Fibroblast of lung (primary cell): ENCODE measurements around the gene MKKS. TPM values are rescaled to one million over a fixed set of nuclear protein-coding genes. Genes with fewer than 3 reads are reported as not detected.

Experiments
- DNase-seq, 2 donors: peaks; one replicate each; pipeline versions ENCODE4 v3.0.0 to v3.0.0-alpha.2; 2010; ENCODE audit warnings: low read depth in 2 of 2
- H2AFZ ChIP-seq: 2 replicates; pipeline ENCODE4 v1.5.1; 2012; ENCODE audit warnings: low read length, control low read depth, inconsistent platforms
- H3K27ac ChIP-seq: 2 replicates; pipeline ENCODE4 v1.5.1; 2011; ENCODE audit warnings: low read length, control low read depth; ENCODE audit not compliant: insufficient read depth
- H3K27me3 ChIP-seq: 2 replicates; pipeline ENCODE4 v1.5.1; 2011; ENCODE audit warnings: mild to moderate bottlenecking, low read length; ENCODE audit not compliant: control insufficient read depth, insufficient read depth
- H3K36me3 ChIP-seq: 2 replicates; pipeline ENCODE4 v1.5.1; 2011; ENCODE audit warnings: low read length; ENCODE audit not compliant: control insufficient read depth, insufficient read depth
- H3K4me1 ChIP-seq: 2 replicates; pipeline ENCODE4 v1.5.1; 2011; ENCODE audit warnings: low read length; ENCODE audit not compliant: control insufficient read depth, insufficient read depth; ENCODE audit errors: extremely low read depth
- H3K4me2 ChIP-seq: 2 replicates; pipeline ENCODE4 v1.5.1; 2011; ENCODE audit warnings: low read length, control low read depth; ENCODE audit not compliant: insufficient read depth; ENCODE audit errors: extremely low read depth
- H3K4me3 ChIP-seq, 4 experiments: fragments of 200-600 bp in 1 of 4; sonication (generic) in 1 of 4; replicated peaks in 1 of 4; 2 replicates each; pipeline ENCODE4 v1.5.1; 2011 to 2016; ENCODE audit warnings: low read length in 4 of 4, low read depth in 3 of 4, mild to moderate bottlenecking in 3 of 4, control low read depth in 2 of 4, inconsistent platforms in 1 of 4, mixed read lengths in 1 of 4; ENCODE audit not compliant: insufficient read depth in 1 of 4; ENCODE audit errors: control extremely low read depth in 1 of 4
- H3K79me2 ChIP-seq: 2 replicates; pipeline ENCODE4 v1.5.1; 2012; ENCODE audit warnings: mild to moderate bottlenecking, low read length, inconsistent platforms; ENCODE audit not compliant: control insufficient read depth, insufficient read depth
- H3K9ac ChIP-seq: 2 replicates; pipeline ENCODE4 v1.5.1; 2011; ENCODE audit warnings: mild to moderate bottlenecking, low read length, control low read depth; ENCODE audit not compliant: insufficient read depth
- H3K9me3 ChIP-seq: 2 replicates; pipeline ENCODE4 v1.5.1; 2012; ENCODE audit warnings: low read depth, low read length; ENCODE audit not compliant: control insufficient read depth, insufficient read depth
- H4K20me1 ChIP-seq: 2 replicates; pipeline ENCODE4 v1.5.1; 2011; ENCODE audit warnings: low read length; ENCODE audit not compliant: control insufficient read depth, insufficient read depth; ENCODE audit errors: extremely low read depth
- CTCF ChIP-seq, 2 donors: IDR thresholded peaks in 1 of 2; conservative IDR thresholded peaks in 1 of 2; 1 replicate in 1 of 2; 2 replicates in 1 of 2; pipeline ENCODE4 v1.5.1; 2011 to 2012; ENCODE audit warnings: low read length in 2 of 2, control low read depth in 1 of 2, inconsistent platforms in 1 of 2, low read depth in 1 of 2, mild to moderate bottlenecking in 1 of 2
- EZH2 ChIP-seq: IDR thresholded peaks from 2 replicates; pipeline ENCODE4 v1.5.1; 2012; ENCODE audit warnings: low read length, control low read depth, mild to moderate bottlenecking; ENCODE audit errors: missing control alignments
- polyA plus RNA-seq, 2 donors: library from polyadenylated mRNA; depleted of rRNA in 1 of 2; stranded (reverse) in 1 of 2; unstranded in 1 of 2; fragments of >200 nt; gene quantifications; 2 replicates each; pipeline ENCODE4 v1.2.1, GENCODE V29; 2011 to 2012; ENCODE audit warnings: missing spikeins in 1 of 2
- total RNA-seq: library from RNA; depleted of rRNA; stranded (reverse); fragments of >200 nt; gene quantifications from 2 replicates; pipeline ENCODE4 v1.2.1, GENCODE V29; 2014

The MKKS gene
- total and polyA plus RNA-seq, 2 donors (not counting 1 experiment from before 2014, with no cell fraction given): 6.4 to 13.1 TPM

- H3K9ac ChIP-seq: no peak overlapping the region
- no peaks in the 10 kb centered on the region for H3K4me1 ChIP-seq
- no peaks in the 10 kb centered on the region for H3K79me2 ChIP-seq
- no peaks in the 10 kb centered on the region for H4K20me1 ChIP-seq
- H3K4me2 ChIP-seq: no peak overlapping the region
- H3K27ac ChIP-seq: no peak overlapping the region
- no peak overlapping the region for H3K4me3 ChIP-seq
- no peaks in the 10 kb centered on the region for H3K36me3 ChIP-seq
- H3K9me3 ChIP-seq: no peaks in the 10 kb centered on the region
- H3K27me3 ChIP-seq: no peaks in the 10 kb centered on the region
- no peak overlapping the region for H2AFZ ChIP-seq
- TF ChIP-seq EZH2: no peak
- TF ChIP-seq CTCF (conservative IDR thresholded peaks at IDR 0.05 in 1 of 2, IDR thresholded peaks at IDR 0.05 in 1 of 2; ENCODE audit: low read depth in 1 of 2, low read length in 2 of 2): no peak
- no peak for DNase-seq
Observed at GRCh38 chr20:10388597-10388996, 45.4 kb downstream of the MKKS start.

DNA sequence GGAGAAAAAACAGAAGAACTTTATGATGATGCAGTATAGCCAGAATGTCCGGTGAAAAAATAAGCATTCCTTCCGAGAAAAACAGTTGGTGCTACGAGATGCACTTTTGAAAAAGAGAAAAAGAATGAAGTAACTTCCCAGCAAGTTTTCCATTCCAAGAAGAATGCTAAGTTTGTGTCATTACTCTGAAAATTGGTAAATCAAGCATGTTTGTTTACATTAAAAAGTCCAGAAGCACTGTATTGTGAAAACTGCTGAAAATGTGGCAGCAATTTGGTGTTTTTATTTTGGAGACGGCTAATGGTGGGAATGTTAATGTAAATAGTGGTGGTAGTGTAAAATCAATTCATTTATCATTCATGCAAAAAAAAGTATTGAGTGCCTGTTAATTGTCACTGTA lies 46.3 kb downstream of the MKKS start:
- H3K27me3 ChIP-seq: no peaks in the 10 kb centered on the region
- H3K4me1 ChIP-seq: no peaks in the 10 kb centered on the region
- H3K27ac ChIP-seq: no peak overlapping the region
- H3K79me2 ChIP-seq: no peaks in the 10 kb centered on the region
- H3K9ac ChIP-seq: no peak overlapping the region
- no peaks in the 10 kb centered on the region for H3K36me3 ChIP-seq
- no peak overlapping the region for H2AFZ ChIP-seq
- no peaks in the 10 kb centered on the region for H3K9me3 ChIP-seq
- DNase-seq: peak in 1 of 2 donors; percentile 41
- TF ChIP-seq CTCF (conservative IDR thresholded peaks at IDR 0.05 in 1 of 2, IDR thresholded peaks at IDR 0.05 in 1 of 2; ENCODE audit: low read depth in 1 of 2, low read length in 2 of 2) (no peak), EZH2 (no peak)
- H3K4me2 ChIP-seq: peak overlapping the region; percentile 13
- H4K20me1 ChIP-seq: no peaks in the 10 kb centered on the region
- no peak overlapping the region for H3K4me3 ChIP-seq

GRCh38 chr20:10385850-10386544 lies 48.0 kb downstream of the MKKS start:
- Histone ChIP-seq H3K9ac (no peak overlapping the region), H4K20me1 (no peaks in the 10 kb centered on the region), H3K27me3 (no peaks in the 10 kb centered on the region), H3K36me3 (no peaks in the 10 kb centered on the region), H2AFZ (no peak overlapping the region), H3K27ac (no peak overlapping the region), H3K4me3 (no peak overlapping the region), H3K4me2 (no peak overlapping the region), H3K9me3 (no peaks in the 10 kb centered on the region), H3K4me1 (no peaks in the 10 kb centered on the region), H3K79me2 (no peaks in the 10 kb centered on the region)
- TF ChIP-seq CTCF (conservative IDR thresholded peaks at IDR 0.05 in 1 of 2, IDR thresholded peaks at IDR 0.05 in 1 of 2; ENCODE audit: low read depth in 1 of 2, low read length in 2 of 2) (no peak), EZH2 (no peak)
- DNase-seq: peak in 1 of 2 donors; percentile 73
